ENCODE results near the gene ZNF316.
"Not testable (repeated sequence)": the region's sequence is repeated elsewhere in the genome, so short reads cannot be mapped to it uniquely, and the experiment has no call there.

ZNF316 gene

GRCh38 chr7:6647080-6647479 lies 10.0 kb downstream of the ZNF316 start:
- DNase-seq (ENCODE audit: low spot score) = no peak

DNA sequence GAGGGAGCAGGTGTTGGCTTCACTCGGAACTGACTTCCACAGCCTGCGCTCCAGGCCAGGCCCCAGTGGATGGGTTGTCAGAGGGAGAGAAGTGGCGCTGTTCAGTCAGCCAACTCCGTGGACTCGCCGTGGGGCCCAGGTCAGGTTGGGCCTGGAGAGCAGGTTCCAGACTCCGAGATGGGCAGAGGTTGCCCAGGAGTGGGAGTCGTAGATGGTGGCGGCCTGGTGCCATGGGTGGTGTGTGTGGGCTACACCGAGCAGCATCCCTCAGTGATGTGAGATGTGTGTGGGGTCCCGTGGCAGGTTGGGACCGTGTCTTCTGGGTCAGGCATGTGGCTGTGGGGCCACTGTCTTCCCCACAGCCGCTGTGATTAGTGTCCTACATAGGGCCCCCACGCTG lies 10.4 kb downstream of the ZNF316 start:
- no peak for DNase-seq (ENCODE audit: low spot score)

- no peak for DNase-seq (ENCODE audit: low spot score)
Observed at GRCh38 chr7:6648066-6648814, 11.1 kb downstream of the ZNF316 start.

GRCh38 chr7:6648815-6649104 lies 11.6 kb downstream of the ZNF316 start:
- DNase-seq (ENCODE audit: low spot score) = no peak

DNA sequence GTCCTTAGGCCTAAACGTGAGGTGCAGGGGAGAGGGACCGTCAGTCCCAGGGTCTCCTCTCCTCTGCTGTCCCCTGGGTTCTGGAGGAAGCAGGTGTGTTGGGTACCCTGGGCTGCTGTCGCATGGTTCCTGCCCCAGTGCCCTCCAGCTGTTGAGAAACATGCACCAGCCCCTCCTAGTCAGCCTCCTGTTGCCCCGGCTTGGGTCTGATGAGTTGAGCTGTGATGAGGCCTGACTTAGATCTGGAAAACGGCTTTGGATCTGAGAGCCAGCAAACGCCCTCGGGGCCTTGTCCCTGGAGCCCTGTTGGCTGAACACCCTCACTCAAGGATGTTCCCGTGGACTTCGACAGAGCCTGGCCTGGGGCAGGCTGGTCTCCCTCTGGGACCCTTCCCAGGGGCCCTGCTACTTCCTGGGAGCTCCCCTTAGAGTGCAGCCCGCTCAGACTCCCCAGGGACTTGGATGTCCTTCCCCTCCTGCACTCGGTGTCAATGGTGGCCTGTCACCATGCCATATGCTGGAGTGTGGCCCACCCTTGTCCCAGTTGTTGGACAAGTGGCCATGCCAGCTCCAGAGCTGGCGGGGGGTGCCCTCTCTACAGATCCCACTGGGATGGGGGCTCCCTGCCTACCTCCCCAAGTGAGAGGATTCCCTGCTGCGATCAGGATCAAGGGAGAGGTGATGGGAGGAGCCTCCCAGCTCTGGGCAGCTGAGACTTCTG lies 12.3 kb downstream of the ZNF316 start:
- no peak for DNase-seq (ENCODE audit: low spot score)

DNA sequence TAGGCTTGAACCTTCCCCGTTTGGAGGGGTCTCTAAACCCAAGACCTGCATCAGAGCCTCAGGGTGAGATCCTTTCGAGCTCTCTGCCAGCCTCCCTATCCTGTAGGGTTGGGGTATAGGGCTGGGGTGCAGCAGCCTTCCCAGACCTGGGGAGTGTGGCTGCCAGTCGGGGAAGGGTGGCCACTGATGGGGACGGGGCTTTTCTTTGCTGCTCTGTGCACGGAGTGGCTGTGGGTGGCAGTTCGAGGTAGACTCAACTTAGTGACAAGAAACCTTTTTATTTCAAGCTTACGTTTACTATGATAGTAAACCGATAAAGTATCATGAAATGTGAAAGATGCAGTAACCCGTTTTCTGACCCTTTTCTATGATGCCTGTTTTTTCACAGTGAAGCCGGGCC lies 13.0 kb downstream of the ZNF316 start:
- DNase-seq (ENCODE audit: low spot score) = no peak

GRCh38 chr7:6650521-6651011 lies 13.4 kb downstream of the ZNF316 start:
- no peak for DNase-seq (ENCODE audit: low spot score)

GRCh38 chr7:6651851-6652445 lies 14.8 kb downstream of the ZNF316 start:
- no peak for DNase-seq (ENCODE audit: low spot score)

DNA sequence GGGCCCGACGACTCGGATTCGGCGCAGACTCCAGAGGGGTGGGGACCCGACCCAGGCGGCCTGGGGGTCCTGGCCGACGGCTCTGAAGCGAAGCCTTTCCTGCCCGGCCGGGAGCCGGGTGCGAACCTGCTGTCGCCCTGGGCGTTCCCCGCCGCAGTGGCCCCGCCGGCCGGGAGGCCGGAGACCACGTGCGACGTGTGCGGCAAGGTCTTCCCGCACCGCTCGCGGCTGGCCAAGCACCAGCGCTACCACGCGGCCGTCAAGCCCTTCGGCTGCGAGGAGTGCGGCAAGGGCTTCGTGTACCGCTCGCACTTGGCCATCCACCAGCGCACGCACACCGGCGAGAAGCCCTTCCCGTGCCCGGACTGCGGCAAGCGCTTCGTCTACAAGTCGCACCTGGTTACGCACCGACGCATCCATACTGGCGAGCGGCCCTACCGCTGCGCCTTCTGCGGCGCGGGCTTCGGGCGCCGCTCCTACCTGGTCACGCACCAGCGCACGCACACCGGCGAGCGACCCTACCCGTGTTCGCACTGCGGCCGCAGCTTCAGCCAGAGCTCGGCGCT lies 15.4 kb downstream of the ZNF316 start:
- DNase-seq (ENCODE audit: low spot score) = no peak

DNA sequence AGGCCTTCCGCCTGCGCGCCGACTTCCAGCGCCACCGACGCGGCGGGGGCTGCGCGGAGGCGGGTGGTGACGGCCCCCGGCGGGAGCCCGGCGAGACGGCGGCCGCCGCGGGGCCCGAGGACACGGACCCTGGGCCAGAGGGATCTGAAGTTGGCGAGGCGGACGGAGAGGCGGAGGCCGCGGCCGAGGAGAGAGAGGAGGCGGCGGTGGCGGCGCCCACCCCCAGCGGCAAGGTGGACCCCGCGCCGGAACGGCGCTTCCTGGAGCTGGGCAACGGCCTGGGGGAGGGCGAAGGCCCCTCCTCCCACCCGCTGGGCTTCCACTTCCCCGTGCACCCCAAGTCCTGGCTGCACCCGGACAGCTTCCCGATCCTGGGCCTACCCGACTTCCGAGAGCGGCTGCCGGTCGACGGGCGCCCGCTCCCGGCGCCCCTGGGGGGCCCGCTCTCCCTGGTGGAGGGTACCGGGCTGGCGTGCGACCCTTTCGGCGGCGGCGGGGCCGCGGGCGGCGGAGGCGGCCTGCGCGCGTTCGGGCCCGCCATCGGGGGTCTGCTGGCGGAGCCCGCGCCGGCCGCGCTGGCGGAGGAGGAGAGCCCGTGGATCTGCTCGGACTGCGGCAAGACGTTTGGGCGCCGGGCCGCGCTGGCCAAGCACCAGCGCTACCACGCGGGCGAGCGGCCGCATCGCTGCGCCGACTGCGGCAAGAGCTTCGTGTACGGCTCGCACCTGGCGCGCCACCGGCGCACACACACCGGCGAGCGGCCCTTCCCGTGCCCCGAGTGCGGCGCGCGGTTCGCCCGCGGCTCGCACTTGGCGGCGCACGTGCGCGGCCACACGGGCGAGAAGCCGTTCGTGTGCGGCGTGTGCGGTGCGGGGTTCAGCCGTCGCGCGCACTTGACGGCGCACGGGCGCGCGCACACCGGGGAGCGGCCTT lies 16.2 kb downstream of the ZNF316 start:
- no peak for DNase-seq (ENCODE audit: low spot score)

- no peak for DNase-seq (ENCODE audit: low spot score)
Observed at GRCh38 chr7:6654113-6654841, 17.2 kb downstream of the ZNF316 start.

DNA sequence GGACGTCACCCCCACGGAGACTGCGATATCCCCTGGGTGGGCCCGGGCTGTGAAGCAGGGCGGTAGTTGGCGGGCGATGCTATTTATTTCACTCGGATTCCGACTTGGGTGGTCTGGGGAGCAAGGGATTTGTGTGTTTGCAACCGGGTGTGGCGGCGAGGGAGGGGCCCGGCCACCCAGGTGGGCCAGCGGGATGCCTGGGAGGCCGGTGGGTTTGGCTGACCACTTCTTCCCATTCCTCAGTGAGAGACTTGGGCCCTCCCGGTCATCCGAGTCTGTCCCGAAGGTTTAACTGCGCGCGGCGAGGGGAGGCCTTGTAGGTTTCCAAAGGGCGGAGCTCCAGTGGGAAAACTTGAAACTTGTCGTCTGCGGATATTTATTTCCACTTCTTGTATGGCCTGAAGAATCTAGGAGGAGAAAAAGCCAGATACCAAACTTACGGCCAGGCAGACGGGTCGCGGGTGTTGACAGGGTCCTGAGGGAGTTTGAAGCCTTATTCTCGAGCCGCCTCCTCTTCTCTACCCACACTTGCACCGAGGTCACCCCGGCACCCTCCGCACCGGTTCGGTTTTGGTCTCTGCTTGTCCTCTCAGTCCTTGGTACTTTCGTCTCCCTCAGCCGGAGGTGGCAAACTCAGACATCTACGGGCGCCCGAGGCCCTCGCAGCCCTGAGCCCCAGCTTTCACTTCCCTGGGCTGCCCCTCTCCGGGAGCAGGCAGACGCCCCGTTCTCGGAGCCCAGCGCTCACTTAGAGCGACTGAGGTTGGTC lies 17.9 kb downstream of the ZNF316 start:
- no peak for DNase-seq (ENCODE audit: low spot score)

DNA sequence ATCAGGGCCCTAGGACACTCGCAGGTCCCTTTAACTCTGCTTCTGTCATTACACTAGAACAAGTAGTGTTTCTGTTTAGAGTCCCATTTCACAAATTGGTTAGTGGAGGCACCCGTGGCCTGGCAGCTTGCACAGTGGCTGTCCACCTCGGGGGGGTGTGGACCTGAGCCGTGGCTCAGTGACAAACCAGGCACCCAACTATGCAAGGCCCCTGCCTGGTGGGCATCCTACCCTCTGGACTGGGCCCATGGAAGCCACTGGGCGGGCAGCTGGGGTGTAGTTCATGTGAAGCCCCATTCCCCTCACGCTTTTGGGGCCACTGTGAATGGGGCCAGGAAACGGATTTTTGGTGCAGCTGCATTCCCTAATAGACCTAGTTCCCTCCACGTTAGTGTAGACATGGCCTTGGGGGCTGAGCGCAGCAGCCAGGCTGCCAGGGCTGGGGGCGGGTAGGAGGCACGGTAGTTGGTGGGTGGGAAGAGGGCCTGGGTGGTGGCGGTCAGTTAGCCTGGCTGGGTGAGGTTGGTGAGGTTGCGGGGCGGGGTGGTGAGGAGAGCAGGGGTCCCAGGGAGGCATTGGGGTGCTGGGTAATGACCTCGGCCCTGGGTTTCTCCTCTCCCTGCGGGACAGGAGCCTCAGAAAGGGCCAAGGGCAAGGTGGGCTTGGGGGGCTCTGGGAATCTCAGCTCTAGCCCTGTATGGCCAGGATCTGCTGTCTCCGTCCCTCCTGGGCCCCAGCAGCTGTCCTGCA lies 18.7 kb downstream of the ZNF316 start:
- no peak for DNase-seq (ENCODE audit: low spot score)

DNA sequence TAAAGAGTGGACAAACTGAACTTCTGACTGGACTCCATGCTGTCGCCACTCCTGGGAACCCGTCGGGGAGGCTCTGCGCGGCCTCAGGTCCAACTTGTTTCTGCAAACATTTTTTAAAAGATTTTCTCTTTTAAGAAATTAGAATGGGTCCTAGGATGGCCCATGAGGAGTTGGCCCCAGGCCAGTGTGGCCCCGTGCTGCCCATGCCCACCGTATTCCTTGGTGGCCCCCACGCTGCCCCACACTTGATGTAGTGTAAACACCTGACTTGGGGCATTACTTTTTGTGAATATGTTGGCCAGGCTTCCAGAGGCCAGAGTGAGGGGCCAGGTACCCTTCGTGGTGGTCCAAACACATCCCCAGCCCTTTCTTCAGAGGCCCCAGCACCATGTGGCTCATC lies 19.3 kb downstream of the ZNF316 start:
- DNase-seq (ENCODE audit: low spot score) = no peak

GRCh38 chr7:6658618-6659345 lies 21.7 kb downstream of the ZNF316 start:
- DNase-seq (ENCODE audit: low spot score) = no peak

DNA sequence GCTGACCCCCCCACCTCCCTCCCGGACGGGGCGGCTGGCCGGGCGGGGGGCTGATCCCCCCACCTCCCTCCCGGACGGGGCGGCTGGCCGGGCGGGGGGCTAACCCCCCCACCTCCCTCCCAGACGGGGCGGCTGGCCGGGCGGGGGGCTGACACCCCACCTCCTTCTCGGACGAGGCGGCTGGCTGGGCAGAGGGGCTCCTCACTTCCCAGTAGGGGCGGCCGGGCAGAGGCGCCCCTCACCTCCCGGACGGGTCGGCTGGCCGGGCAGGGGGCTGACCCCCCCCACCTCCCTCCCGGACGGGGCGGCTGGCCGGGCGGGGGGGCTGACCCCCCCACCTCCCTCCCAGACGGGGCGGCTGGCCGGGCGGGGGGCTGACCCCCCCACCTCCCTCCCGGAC lies 33.7 kb downstream of the ZNF316 start:
- DNase-seq (ENCODE audit: low spot score) = not testable (repeated sequence)

DNA sequence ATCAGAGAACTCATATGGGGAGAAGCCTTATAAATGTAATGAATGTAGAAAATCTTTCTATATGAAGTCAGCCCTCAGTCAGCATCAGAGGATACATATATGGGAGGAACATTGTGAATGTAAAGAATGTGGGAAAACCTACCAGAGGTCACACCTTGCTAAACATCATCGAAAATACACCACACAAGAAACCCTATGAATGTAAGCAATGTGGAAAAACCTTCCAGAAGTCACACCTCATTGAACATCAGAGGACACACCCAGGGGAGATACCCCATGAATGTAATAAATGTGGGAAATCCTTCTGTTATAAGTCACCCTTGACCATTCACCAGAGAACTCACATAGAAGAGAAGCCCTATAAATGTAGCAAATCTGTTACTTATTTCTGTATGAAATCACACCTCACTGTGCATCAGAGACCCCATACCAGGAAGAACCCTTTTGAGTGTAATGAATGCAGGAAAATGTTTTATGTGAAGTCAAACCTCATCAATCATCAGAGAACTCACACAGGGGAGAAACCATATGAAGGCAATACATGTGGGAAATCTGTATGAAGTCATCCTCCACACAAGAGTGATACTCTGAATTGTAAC lies 38.8 kb downstream of the ZNF316 start:
- DNase-seq (ENCODE audit: low spot score) = no peak

GRCh38 chr7:6680146-6680545 lies 43.0 kb downstream of the ZNF316 start:
- DNase-seq (ENCODE audit: low spot score) = no peak

DNA sequence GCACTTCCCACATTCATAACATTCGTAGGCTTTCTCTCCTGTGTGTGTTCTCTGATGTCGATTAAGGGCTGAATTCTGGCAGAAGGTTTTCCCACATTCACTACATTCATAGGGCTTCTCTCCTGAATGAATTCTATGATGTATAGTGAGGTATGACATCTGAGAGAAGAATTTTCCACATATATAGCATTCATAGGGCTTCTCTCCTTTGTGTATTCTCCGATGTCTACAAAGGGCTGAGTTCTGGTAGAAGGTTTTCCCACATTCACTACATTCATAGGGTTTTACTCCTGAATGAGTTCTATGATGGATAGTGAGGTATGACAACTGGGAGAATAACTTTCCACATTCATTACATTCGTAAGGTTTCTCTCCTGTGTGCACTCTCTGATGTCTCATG lies 54.0 kb downstream of the ZNF316 start:
- no peak for DNase-seq (ENCODE audit: low spot score)
